ENCODE results near the gene ASIP.
"Not testable (repeated sequence)": the region's sequence is repeated elsewhere in the genome, so short reads cannot be mapped to it uniquely, and the experiment has no call there.

ASIP gene

GRCh38 chr20:34290471-34290870 lies 49.2 kb downstream of the ASIP start:
- DNase-seq, result no peak

GRCh38 chr20:34292496-34292895 lies 51.3 kb downstream of the ASIP start:
- no peak for DNase-seq

DNA sequence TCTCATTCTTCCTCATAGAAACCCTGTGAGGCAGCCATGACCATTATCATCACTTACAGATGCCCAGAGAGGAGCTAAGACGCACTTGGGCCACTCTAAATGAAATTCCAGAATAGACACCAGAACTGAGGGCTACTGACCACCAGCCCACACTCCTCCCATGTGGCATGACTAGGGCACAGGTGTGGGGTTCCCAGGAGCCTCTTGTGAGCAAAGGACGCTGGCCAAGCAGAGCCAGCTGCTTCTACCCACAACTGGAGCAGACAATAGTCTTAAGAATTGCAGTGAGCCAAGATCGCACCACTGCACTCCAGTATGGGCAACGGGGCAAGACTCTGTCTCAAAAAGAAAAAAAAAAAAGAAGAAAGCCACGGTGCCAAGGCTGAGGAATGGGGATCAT lies 51.9 kb downstream of the ASIP start:
- no peak for DNase-seq

DNA sequence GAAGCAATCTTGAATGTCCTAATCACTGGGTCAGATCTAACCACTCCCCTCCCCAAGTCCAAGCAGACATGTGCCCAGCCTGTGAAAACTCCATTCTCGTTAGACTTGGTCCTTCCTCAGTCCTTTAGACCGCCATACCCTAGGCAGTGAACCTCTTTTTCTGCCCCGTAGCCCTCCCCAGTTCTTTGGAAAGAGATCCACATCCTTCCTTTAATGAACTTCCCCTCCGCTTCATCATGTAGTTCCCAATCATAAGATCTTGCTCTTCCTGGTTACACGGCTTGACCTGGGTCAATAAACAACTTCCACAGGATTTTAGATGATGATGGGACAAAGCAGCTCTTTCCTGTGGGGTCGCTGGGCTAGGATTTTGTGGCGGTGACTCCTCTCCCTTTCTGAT lies 52.4 kb downstream of the ASIP start:
- DNase-seq, result no peak

GRCh38 chr20:34294563-34294962 lies 53.3 kb downstream of the ASIP start:
- DNase-seq, result no peak

DNA sequence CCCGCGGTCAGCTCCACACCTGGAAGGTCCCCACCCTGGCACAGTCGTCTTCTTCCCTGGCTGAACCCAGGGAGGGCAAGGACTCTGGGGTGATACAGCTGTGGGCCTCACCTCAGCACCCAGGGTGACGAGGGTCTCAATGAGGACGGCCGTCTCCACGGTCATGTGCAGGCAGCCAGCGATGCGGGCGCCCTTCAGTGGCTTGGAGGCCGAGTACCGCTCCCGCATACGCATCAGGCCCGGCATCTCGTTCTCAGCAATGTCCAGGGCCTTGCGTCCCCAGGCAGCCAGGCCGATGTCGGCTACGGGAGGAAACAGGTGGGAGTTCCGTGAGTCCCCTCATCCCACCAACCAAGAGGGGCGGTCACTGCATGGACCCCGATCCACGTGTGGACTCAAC lies 54.1 kb downstream of the ASIP start:
- no peak for DNase-seq

DNA sequence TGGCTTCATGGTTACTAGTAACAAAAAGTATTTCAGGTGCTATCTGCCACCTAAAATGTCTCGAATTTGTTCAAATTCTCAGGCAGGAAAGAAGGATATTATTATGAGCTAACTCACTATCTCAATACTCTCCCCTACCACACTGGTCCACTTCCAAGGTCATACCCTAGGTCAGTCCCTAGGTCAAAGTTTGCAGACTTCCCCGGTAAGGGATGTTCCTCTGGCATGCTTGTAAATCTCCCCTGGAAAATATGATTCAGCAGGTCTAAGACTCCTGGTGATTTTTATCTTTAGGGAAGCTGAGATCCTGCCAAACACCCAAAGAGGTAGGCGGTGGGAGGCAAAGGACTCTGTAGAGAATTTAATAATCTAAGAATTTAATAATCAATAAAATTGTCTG lies 55.2 kb downstream of the ASIP start:
- no peak for DNase-seq

- DNase-seq, result not testable (repeated sequence)
These were observed 57.1 kb downstream of the ASIP start for GRCh38 chr20:34298294-34298784.

GRCh38 chr20:34299556-34300255 lies 58.5 kb downstream of the ASIP start:
- DNase-seq, result no peak

GRCh38 chr20:34300256-34300806 lies 59.1 kb downstream of the ASIP start:
- DNase-seq, result no peak

- DNase-seq, result no peak
These were observed 59.8 kb downstream of the ASIP start for GRCh38 chr20:34300809-34301586.

DNA sequence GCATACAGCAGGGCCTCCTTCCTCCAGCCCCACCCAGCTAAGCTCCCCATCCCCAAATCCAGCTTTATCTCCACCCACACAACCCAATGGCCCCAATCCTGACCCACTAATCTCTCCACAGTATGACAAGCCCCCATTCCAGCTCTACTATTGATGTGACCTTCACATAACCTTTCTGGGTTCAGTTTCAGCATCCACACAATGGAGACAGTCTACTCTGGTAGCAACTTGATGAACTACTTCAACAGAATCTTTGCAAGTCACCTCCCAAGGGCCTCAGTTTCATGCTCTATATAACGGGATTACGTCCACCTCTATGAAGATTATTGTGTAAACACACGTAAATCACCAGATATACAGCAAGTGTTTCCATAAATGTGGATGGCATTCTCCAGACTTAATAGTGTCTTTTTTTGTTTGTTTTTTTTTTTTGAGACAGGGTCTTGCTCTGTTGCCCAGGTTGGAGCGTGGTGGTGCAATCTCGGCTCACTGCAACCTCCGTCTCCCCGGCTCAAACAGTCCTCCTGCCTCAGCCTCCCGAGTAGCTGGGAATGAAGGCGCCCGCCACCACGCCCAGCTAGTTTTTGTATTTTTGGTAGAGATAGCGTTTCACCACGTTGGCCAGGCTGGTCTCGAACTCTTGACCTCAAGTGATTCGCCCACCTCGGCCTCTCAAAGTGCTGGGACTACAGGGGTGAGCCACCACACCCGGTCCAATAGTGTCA lies 60.5 kb downstream of the ASIP start:
- DNase-seq, result no peak

GRCh38 chr20:34302312-34302722 lies 61.1 kb downstream of the ASIP start:
- no peak for DNase-seq

GRCh38 chr20:34302723-34303533 lies 61.7 kb downstream of the ASIP start, which contains the start of gene AHCY:
AHCY (minus strand) TSS chr20:34303355; CDS start chr20:34303270, 85 bp downstream.
- peak; percentile 80 for DNase-seq

DNA sequence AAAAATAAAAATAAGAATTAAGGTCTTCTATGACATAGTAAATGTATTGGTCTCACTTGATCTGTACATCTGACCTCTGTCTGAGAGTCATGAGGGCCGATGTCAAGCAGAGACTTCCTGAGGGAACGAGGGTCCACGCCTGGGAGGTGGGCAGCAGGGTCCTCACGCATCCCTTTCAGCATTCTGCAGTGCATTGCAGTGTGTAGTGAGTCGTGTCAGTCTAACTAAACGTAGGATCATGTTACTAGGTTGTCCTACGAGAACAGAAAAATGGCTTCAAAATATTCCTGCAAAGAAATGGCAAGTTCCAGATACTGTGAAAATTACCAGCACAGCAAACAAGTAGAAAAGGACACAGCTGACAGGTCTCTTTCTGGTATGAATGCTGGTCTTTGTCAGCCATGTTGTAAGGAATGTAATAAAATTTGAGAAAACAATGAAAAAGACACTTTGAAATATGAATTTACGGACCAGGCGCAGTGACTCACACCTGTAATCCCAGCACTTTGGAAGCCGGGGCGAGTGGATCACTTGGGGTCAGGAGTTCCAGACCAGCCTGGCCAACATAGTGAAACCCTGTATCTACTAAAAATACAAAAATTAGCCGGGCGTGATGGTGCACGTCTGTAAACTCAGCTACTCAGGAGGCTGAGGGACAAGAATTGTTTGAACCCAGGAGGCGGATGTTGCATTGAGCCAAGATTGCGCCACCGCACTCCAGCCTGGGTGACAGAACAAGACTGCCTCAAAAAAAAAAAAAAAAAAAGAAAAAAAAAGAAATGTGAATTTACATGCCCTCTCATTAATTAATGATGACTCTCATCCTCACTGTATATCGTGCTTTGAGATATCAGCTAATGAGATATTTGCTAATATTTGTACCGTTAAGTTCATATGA lies 64.4 kb downstream of the ASIP start:
- DNase-seq, result no peak

- no peak for DNase-seq
These were observed 68.5 kb downstream of the ASIP start for GRCh38 chr20:34309691-34310090.

- DNase-seq, result no peak
These were observed 69.4 kb downstream of the ASIP start for GRCh38 chr20:34310481-34311117.

GRCh38 chr20:34311118-34312023 lies 70.1 kb downstream of the ASIP start:
- DNase-seq, result no peak

GRCh38 chr20:34312024-34312460 lies 70.8 kb downstream of the ASIP start:
- DNase-seq, result no peak
